Uterus (tissue), 4 donors: ENCODE measurements around the gene REELD1. TPM values are rescaled to one million over a fixed set of nuclear protein-coding genes. Genes with fewer than 3 reads are reported as not detected.

Experiments used
- DNase-seq, 2 donors: peaks; one replicate each; pipeline ENCODE4 v3.0.0-alpha.2; 2019 to 2020
- H3K27ac ChIP-seq, 2 donors: fragments of 200-600 bp; sonication (generic); 1 replicate in 1 of 2; 2 replicates in 1 of 2; pipeline ENCODE4 v1.5.1; 2016 to 2018
- H3K27me3 ChIP-seq, 2 donors: fragments of 200-600 bp; sonication (generic); one replicate each; pipeline ENCODE4 v1.5.1; 2018 to 2019; ENCODE audit warnings: control low read depth in 1 of 2
- H3K36me3 ChIP-seq, 2 donors: fragments of 200-600 bp; sonication (generic); one replicate each; pipeline ENCODE4 v1.5.1; 2019; ENCODE audit warnings: control low read depth in 1 of 2
- H3K4me1 ChIP-seq, 2 donors: fragments of 200-600 bp; sonication (generic); one replicate each; pipeline ENCODE4 v1.5.1; 2018 to 2019; ENCODE audit warnings: control low read depth in 1 of 2
- H3K4me3 ChIP-seq, 2 donors: fragments of 200-600 bp; sonication (generic); 1 replicate in 1 of 2; 2 replicates in 1 of 2; pipeline ENCODE4 v1.5.1; 2018 to 2019; ENCODE audit warnings: mild to moderate bottlenecking in 1 of 2
- H3K9me3 ChIP-seq, 2 donors: fragments of 200-600 bp; sonication (generic); one replicate each; pipeline ENCODE4 v1.5.1; 2019; ENCODE audit warnings: control low read depth in 1 of 2
- POLR2A ChIP-seq, 2 donors: fragments of 450-650 bp; IDR thresholded peaks; one replicate each; pipeline ENCODE4 v1.6.1; 2016; ENCODE audit warnings: antibody characterized with exemption in 2 of 2, mild to moderate bottlenecking in 1 of 2, moderate library complexity in 1 of 2
- intact Hi-C: fragments of 100-400 bp; cut with DNase I; formaldehyde crosslinking; loops from one replicate; pipeline ENCODE4 v1.15.1; 2023; ENCODE audit warnings: low total_unique reads
- total RNA-seq, 4 donors: library from RNA; depleted of rRNA in 3 of 4; stranded (reverse); fragments of >200 nt in 3 of 4; gene quantifications; one replicate each; pipeline versions ENCODE4 v1.1.0 to v1.2.4, GENCODE V29; 2014 to 2023
- TF ChIP-seq, protein P1 (sequence below), 4 experiments: fragments of 200-600 bp in 2 of 4; fragments of 450-650 bp in 2 of 4; sonication (generic) in 2 of 4; IDR thresholded peaks; one replicate each; pipeline ENCODE4 v1.5.1; 2016 to 2019; ENCODE audit warnings: antibody characterized with exemption in 4 of 4, mild to moderate bottlenecking in 2 of 4, moderate library complexity in 1 of 4
- donor health status: DM: yes; HTN: yes; CAD: no.

REELD1 gene
- total RNA-seq, 4 donors from 2014 or later, result 1.4 TPM; not detected in 3

DNA sequence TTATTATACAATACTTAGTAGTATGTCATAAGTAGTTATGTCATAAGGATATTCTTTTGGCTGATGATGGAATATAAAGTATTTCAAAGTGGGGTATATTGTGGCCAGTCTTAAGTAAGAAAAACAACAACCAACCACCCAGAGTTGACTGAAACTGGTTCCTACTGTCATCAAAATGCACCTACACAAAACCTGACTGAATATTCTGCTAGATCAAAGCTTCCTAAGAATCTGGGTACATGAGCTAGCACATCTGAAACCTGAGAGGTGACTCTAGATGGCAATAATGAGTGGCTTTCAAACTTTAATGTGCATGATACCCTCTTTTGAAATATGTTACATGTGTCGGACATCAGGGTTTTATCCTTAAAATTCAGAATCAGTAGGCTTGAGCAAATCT is 60.4 kb downstream of the REELD1 start:
- no peaks in the 10 kb centered on the region for H3K27me3 ChIP-seq
- H3K27ac ChIP-seq, result no peak overlapping the region
- H3K9me3 ChIP-seq, result no peaks in the 10 kb centered on the region
- intact Hi-C loops, result no loop called here
- TF ChIP-seq, protein P1, sequence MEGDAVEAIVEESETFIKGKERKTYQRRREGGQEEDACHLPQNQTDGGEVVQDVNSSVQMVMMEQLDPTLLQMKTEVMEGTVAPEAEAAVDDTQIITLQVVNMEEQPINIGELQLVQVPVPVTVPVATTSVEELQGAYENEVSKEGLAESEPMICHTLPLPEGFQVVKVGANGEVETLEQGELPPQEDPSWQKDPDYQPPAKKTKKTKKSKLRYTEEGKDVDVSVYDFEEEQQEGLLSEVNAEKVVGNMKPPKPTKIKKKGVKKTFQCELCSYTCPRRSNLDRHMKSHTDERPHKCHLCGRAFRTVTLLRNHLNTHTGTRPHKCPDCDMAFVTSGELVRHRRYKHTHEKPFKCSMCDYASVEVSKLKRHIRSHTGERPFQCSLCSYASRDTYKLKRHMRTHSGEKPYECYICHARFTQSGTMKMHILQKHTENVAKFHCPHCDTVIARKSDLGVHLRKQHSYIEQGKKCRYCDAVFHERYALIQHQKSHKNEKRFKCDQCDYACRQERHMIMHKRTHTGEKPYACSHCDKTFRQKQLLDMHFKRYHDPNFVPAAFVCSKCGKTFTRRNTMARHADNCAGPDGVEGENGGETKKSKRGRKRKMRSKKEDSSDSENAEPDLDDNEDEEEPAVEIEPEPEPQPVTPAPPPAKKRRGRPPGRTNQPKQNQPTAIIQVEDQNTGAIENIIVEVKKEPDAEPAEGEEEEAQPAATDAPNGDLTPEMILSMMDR (IDR thresholded peaks at IDR 0.05), result no peak
- TF ChIP-seq POLR2A (IDR thresholded peaks at IDR 0.05), result no peak
- no peak overlapping the region for H3K4me3 ChIP-seq
- no peaks in the 10 kb centered on the region for H3K4me1 ChIP-seq
- no peak for DNase-seq
- H3K36me3 ChIP-seq, result no peaks in the 10 kb centered on the region

DNA sequence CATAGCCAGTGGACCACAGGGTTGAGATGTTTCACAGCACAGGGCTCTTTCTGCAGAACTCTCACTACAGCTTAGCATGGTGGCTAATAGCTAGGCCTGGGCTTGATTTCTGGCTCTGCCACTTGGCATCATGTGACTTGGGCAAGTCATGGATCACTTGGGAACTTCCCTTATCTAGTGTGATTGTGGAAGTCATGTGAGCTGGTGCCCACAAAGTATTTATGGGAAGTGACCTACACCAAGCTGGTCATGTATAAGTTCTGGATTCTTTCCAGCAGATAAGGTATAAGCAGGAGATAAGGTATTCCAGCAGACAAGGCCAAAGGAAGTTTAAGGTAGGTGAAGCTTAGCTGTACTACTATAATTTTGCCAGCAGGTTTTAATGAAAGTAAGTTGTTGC is 61.0 kb downstream of the REELD1 start:
- no peak overlapping the region for H3K4me3 ChIP-seq
- no peak for DNase-seq
- intact Hi-C loops, result no loop called here
- TF ChIP-seq, protein P1 (IDR thresholded peaks at IDR 0.05), result no peak
- no peak for TF ChIP-seq POLR2A (IDR thresholded peaks at IDR 0.05)
- H3K9me3 ChIP-seq, result no peaks in the 10 kb centered on the region
- no peaks in the 10 kb centered on the region for H3K4me1 ChIP-seq
- H3K36me3 ChIP-seq, result no peaks in the 10 kb centered on the region
- no peaks in the 10 kb centered on the region for H3K27me3 ChIP-seq
- H3K27ac ChIP-seq, result no peak overlapping the region

DNA sequence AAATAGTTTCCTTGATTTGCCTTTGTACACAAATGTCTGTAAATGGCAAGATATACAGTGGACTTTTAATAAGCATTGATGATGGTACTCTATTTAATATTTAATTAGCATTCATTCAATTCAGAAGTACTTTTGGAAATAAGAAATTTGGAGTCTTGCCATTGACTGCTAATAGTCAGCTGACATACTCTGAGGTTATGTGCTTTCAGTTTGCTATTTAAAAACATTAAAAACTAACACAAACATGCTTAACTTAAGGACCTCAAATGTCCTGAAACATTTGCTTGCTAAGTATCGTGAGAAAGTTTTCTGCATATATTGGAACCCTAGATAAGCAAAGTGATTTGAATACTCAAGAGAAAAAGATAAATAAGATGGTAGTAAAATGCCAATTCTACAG is 64.6 kb downstream of the REELD1 start:
- TF ChIP-seq, protein P1 (IDR thresholded peaks at IDR 0.05), result no peak
- no peak for TF ChIP-seq POLR2A (IDR thresholded peaks at IDR 0.05)
- no peaks in the 10 kb centered on the region for H3K36me3 ChIP-seq
- no peak overlapping the region for H3K27ac ChIP-seq
- no peaks in the 10 kb centered on the region for H3K9me3 ChIP-seq
- intact Hi-C loops, result no loop called here
- no peak for DNase-seq
- no peaks in the 10 kb centered on the region for H3K4me1 ChIP-seq
- no peak overlapping the region for H3K4me3 ChIP-seq
- no peaks in the 10 kb centered on the region for H3K27me3 ChIP-seq

Other genes with a start within 250 kb of the REELD1 start
- gene LSM6, start 38.8 kb upstream of the REELD1 start, total RNA-seq, result 10 to 100 TPM in 3 of 4 donors, 1 to 10 TPM in 1; 8.7 to 56.8 (median 31.2) TPM